Measurements from ENCODE around the gene SLC35B2.
"Not testable (repeated sequence)": the region's sequence is repeated elsewhere in the genome, so short reads cannot be mapped to it uniquely, and the experiment has no call there.

The SLC35B2 gene

GRCh38 chr6:44232676-44233566 is 24.4 kb downstream of the SLC35B2 start:
- no peak for DNase-seq

DNA sequence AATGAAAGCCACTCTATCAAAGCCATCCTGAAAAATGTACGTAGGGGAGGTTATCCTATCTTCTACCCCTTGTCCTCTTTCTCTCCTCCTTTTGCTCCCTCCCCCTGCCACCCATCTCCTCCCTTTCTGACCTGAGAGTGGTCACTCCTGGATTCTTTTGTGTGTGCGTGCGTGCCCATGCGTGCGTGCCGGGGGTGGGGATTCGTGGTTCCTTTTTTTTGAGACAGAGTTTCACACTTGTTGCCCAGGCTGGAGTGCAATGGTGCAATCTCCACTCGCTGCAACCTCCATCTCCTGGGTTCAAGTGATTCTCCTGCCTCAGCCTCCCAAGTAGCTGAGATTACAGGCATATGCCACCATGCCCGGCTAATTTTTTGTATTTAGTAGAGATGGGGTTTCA is 25.9 kb downstream of the SLC35B2 start:
- DNase-seq: not testable (repeated sequence)

- no peak for DNase-seq
These were observed 27.2 kb downstream of the SLC35B2 start for GRCh38 chr6:44230034-44230675.

- no peak for DNase-seq
These were observed 27.8 kb downstream of the SLC35B2 start for GRCh38 chr6:44229376-44230033.

DNA sequence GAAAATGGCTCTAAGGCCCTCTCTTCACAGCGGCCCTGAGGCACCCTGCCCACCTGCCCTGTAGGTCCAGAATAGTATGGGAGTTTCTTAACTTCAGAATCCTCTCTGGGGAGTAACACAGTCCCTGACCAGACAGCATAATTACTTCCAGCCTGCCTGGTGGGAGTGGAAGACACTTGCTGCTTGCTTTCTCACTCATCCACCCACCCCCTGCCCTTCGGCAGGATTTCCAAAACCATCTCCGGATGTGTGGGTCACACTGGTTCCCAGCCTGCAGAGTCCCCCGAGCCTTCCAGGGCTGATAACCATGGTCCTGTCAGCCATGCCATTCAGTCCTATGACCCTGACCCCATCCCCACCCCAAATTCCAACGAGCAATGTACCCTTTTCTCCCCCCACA is 28.5 kb downstream of the SLC35B2 start:
- DNase-seq: no peak

DNA sequence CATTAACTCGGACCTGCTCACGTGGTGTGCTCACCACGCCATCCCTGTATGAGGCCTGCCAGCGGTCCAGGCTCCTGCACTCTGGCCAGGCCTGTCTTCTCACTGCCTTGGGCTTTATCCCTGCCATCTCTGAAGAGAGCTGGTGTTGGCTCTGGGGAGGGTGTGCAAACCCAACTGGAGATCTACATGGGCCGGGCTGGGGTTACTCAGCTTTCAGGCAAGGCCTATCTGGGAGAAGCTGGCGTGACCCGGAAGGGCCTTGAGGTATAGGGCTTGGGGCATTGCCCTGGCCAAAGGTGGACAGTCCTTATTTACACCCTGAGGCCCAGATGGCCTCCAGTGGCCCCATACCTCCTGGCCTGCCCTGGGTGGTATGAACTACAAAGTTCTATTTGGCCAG is 28.9 kb downstream of the SLC35B2 start:
- DNase-seq: no peak

GRCh38 chr6:44228031-44228430 is 29.3 kb downstream of the SLC35B2 start:
- DNase-seq: no peak

GRCh38 chr6:44227148-44227793 is 30.1 kb downstream of the SLC35B2 start:
- no peak for DNase-seq

DNA sequence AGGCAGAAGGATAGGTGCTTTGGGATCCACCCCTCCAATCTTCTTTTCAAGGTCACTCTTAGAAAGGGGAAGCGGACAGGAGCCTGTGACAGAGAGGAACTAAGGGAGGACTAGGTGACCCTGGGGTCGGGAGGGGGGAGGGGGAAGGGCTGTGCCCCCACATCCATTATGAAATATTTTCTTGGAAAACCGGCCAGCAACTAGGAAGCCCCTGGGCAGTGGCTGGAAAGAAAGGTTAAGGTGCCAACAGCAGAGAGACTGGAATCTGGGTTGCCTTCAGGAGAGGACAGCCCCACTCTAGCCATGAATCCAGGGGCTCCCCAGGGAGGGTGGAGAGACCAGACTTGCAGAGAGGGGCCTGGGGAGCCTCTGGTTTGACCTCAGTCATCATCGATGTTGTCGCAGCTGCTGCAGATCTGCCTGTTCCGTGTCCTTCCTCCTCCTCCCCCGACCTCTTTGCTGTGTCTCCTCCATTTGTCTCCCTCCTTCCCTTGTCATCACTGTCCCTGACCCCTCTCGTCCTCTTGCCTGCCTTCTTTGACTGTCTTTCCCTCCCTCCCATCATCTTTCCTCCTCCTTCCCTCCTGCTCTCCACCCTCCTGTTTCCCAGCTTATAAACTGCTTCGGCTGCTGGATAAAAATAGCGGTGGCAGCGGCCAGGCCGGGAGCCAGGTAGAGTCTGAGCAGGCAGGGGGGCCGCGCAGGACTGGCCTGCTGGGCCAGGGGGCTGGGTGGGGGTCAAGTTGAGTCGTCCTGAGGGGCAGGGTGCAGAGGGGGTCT is 30.8 kb downstream of the SLC35B2 start:
- DNase-seq: no peak

- DNase-seq: no peak
These were observed 31.6 kb downstream of the SLC35B2 start for GRCh38 chr6:44225579-44226325.

DNA sequence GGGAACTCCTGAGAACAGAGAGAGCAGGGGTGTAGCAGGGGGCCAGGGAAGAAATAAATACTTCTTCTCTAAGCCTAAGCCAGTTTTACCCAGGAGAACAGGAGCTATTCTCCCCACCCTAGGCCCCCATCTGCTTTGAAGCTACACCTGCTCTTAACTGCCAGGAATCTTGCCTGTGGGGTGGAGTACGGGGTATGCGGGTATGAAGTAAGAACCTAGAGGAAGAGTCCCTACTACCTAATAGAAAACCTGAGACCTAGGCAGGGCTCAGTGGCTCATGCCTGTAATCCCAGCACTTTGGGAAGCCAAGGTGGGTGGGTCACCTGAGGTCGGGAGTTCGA is 32.4 kb downstream of the SLC35B2 start:
- no peak for DNase-seq

- no peak for DNase-seq
These were observed 33.0 kb downstream of the SLC35B2 start for GRCh38 chr6:44224029-44224964.

DNA sequence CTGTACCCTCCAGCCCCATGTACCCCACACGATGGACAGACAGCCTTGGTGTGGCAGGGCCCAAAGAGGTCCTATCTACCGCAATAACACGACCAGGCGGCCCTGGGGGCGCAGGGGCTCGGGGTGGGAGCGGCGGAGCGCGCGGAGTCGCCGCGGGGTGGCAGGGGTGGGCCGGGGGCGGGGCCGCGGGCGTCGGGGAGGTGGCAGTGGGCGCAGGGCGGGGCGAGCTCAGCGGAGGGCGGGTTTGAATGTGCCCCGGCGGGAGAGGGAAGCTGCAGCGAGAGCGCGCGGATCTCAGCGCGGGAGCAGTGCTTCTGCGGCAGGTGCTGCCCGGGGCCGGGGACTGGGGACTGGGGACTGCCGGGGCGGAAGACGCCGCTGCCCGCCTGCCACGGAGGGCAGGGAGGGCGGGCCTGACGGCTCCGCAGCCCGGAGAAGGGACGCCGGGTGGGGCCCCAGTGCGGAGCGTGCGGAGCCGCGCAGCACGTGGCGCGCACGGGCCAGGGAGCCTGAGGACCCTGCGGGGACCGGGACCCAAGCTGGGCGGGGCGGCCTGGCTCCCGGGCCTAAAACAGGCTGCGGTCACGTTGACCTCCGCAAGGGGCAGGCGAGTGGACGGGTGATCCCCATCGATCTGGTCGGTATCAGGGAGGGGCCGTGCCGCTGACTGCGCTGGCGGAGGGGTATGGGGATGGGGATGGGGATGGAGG is 33.9 kb downstream of the SLC35B2 start, which contains the start of gene SLC29A1:
TSS of gene SLC29A1 (plus strand) at position 277 of the 710 bp plus-strand sequence. CDS start 3,719 bp downstream, outside the sequence.
- DNase-seq: peak; percentile 81

- no peak for DNase-seq
These were observed 34.6 kb downstream of the SLC35B2 start for GRCh38 chr6:44222486-44223318.

- no peak for DNase-seq
These were observed 35.4 kb downstream of the SLC35B2 start for GRCh38 chr6:44221961-44222335.

DNA sequence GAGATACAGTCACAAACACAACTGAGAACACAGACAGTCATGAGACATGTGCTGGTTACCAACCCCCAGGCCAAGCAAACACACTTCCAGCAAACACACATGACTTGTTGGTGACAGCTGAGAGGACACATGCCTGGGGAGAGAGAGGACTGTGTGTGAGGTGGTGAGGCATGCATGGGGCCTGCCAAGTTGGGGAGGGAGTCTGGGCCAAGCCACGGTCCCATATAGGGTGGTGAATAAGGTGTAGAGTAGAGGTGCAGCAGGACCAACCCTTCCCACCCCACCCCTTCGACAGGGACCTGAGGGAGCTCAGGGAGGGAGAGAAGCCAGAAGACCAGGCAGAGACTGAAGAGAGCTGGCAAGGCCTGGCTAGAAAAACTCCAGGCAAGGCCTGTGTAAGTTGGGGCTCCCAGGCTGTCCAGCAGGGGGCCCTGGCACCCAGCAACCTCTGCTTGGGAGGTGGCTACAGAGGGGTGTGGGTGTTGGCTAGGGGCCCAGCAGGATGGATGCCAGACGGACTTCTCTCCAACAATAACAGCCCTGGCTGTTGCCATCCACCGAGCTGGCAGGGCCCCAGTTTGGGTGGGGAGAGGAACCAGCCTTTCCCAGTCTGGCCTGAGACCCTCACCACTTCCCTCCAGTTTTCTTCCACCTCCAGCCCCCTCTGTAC is 35.9 kb downstream of the SLC35B2 start:
- DNase-seq: peak; percentile 78

- DNase-seq: no peak
These were observed 36.4 kb downstream of the SLC35B2 start for GRCh38 chr6:44220913-44221290.

Data from CD4-positive, alpha-beta T cell treated with Interferon gamma for 1 hour (primary cell).